ENCODE results near the gene SNN.

GRCh38 chr16:11672206-11673090 is 4.2 kb downstream of the SNN start:
- TF ChIP-seq CTCF (conservative IDR thresholded peaks at IDR 0.05) (no peak), EZH2 (IDR thresholded peaks at IDR 0.05; ENCODE audit: low read depth) (no peak)
